Testis (tissue), 2 donors: ENCODE measurements around the gene PLBD2.

Source experiments
- CTCF ChIP-seq, 3 experiments: fragments of 450-650 bp in 2 of 3; fragments of 200-600 bp in 1 of 3; sonication (generic) in 1 of 3; IDR thresholded peaks; one replicate each; pipeline ENCODE4 v1.5.1; 2016 to 2019; ENCODE audit warnings: antibody characterized with exemption in 3 of 3, mild to moderate bottlenecking in 2 of 3, moderate library complexity in 1 of 3
- POLR2A ChIP-seq: fragments of 450-650 bp; IDR thresholded peaks from one replicate; pipeline ENCODE4 v1.6.1; 2017; ENCODE audit warnings: antibody characterized with exemption, mild to moderate bottlenecking, moderate library complexity

DNA sequence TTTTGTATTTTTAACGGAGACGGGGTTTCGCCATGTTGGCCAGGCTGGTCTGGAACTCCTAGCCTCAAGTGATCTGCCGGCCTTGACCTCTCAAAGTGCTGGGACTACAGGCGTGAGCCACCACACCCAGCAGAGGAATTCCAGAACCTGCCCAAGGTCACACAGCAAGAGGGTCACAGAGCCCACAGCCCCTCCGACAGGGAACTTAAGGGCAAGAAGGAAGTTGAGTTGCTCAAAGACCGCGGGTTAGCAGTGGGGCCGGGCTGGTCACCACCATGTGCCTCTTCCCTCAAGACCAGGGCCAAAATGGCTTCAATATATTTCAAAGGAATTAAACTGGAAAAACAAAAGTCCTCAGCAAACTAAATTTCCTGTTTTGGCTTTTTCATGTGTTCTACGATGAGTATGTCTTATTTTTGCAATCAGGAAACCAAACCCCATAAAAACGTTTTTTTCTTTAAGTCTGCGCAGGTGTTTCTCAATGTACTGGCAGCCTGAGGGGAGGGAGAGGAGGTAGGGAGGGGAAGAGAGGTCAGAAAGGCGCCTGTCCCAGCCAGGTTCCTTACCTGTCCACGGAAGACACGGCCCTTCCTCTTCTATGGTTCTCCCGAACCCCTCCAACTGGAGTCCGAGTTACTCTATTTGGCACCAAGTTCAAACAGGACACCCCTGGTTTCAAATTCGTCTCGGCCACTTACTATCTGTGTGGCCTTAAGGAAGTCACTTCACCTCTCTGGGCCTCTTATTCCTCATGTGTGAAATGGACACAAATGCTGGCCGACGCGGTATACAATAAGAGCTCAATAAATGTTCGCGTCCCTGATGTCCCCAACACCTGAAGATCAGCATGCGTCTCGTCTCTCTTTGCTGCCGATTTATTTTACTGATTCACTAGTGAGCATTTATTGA, 24.3 kb upstream of the PLBD2 start:
- TF ChIP-seq POLR2A (no peak), CTCF (IDR thresholded peaks at IDR 0.05) (no peak)
